Spleen (tissue), 13 donors: ENCODE data around the gene WDR38. TPM values are rescaled to one million over a fixed set of nuclear protein-coding genes. Genes with fewer than 3 reads are reported as not detected.

Experiments
- DNase-seq: peaks from one replicate; pipeline ENCODE4 v3.0.0-alpha.2; 2020
- H3K27ac ChIP-seq, 8 donors: fragments of 200-600 bp; sonication (generic) in 7 of 8; 1 replicate in 4 of 8; 2 replicates in 4 of 8; pipeline versions ENCODE4 v1.5.0 to v1.8.0; 2016 to 2021; ENCODE audit warnings: inconsistent platforms in 4 of 8, mild to moderate bottlenecking in 4 of 8, moderate library complexity in 1 of 8
- H3K27me3 ChIP-seq, 7 donors: fragments of 200-600 bp; sonication (generic) in 6 of 7; replicated peaks in 1 of 7; 1 replicate in 4 of 7; 2 replicates in 3 of 7; pipeline versions ENCODE4 v1.5.0 to v1.8.0; 2016 to 2021; ENCODE audit warnings: inconsistent platforms in 3 of 7, mild to moderate bottlenecking in 1 of 7
- H3K36me3 ChIP-seq, 6 donors: fragments of 200-600 bp; sonication (generic) in 5 of 6; 1 replicate in 4 of 6; 2 replicates in 2 of 6; pipeline versions ENCODE4 v1.5.0 to v1.8.0; 2016 to 2021; ENCODE audit warnings: inconsistent platforms in 2 of 6
- H3K4me1 ChIP-seq, 6 donors: fragments of 200-600 bp; sonication (generic) in 5 of 6; 1 replicate in 3 of 6; 2 replicates in 3 of 6; pipeline versions ENCODE4 v1.5.0 to v1.8.0; 2016 to 2021; ENCODE audit warnings: inconsistent platforms in 3 of 6
- H3K4me3 ChIP-seq, 8 donors: fragments of 200-600 bp; sonication (generic) in 7 of 8; 1 replicate in 4 of 8; 2 replicates in 4 of 8; pipeline versions ENCODE4 v1.5.0 to v1.8.0; 2016 to 2021; ENCODE audit warnings: inconsistent platforms in 4 of 8, mild to moderate bottlenecking in 4 of 8, moderate library complexity in 2 of 8
- H3K9me3 ChIP-seq, 8 donors: fragments of 200-600 bp; sonication (generic) in 7 of 8; 1 replicate in 4 of 8; 2 replicates in 4 of 8; pipeline versions ENCODE4 v1.5.0 to v1.8.0; 2016 to 2021; ENCODE audit warnings: inconsistent platforms in 4 of 8
- CTCF ChIP-seq, 11 experiments: fragments of 200-600 bp in 7 of 11; fragments of 450-650 bp in 4 of 11; sonication (generic) in 4 of 11; IDR thresholded peaks in 8 of 11; conservative IDR thresholded peaks in 3 of 11; 1 replicate in 7 of 11; 2 replicates in 4 of 11; pipeline versions ENCODE4 v1.4.0 to v1.8.0; 2016 to 2021; ENCODE audit warnings: antibody characterized with exemption in 11 of 11, inconsistent platforms in 4 of 11, mild to moderate bottlenecking in 1 of 11
- POLR2A ChIP-seq, 3 donors: fragments of 450-650 bp; IDR thresholded peaks; one replicate each; pipeline ENCODE4 v1.5.1; 2017; ENCODE audit warnings: antibody characterized with exemption in 3 of 3, mild to moderate bottlenecking in 1 of 3
- POLR2AphosphoS5 ChIP-seq, 3 donors: sonication (generic); formaldehyde crosslinking; IDR thresholded peaks; one replicate each; pipeline ENCODE4 v1.5.1; 2017; ENCODE audit warnings: antibody characterized with exemption in 3 of 3
- WGBS, 5 donors: extraction: QIAGEN DNeasy Blood & Tissue Kit in 3 of 5; methylation state at CpG; one replicate each; pipeline versions ENCODE4 v1.1.5 to v1.1.7; 2013 to 2018; 5-methylcytosine and 5-hydroxymethylcytosine counted together
- intact Hi-C: fragments of 100-400 bp; cut with DNase I; formaldehyde crosslinking; loops from one replicate; pipeline ENCODE4 v1.15.0; 2023; ENCODE audit warnings: low total_unique reads
- long read RNA-seq, 2 donors: transcript quantifications; one replicate each; lab custom pipeline, GENCODE V29; 2026
- polyA plus RNA-seq, 3 donors: library from polyadenylated mRNA; stranded (reverse); fragments of 200-250 nt; gene quantifications; one replicate each; pipeline ENCODE4 v1.2.1, GENCODE V29; 2013
- total RNA-seq, 7 donors: library from RNA; depleted of rRNA in 3 of 7; stranded (reverse); fragments of >200 nt in 3 of 7; fragmentation: NEBNext Ultra II Directional in 4 of 7; extraction: Animal tissue kit (Norgen Biotek cat#: 25700) in 4 of 7; gene quantifications; one replicate each; pipeline versions ENCODE4 v1.1.0 to v1.2.1, GENCODE V29; 2016 to 2021
- donor health status: healthy with polysubstance abuse.
- donor health status: DM: no; HTN: no; CAD: no; lungs with moderate emphysema.
- donor health status: DM: no; HTN: no; CAD: no.
- donor health status: Bipolar disorder and iron deficiency.
- donor health status: healthy.
- donor health status: DM: no; HTN: no; CAD: no.
- donor health status: DM: yes; HTN: yes; CAD: no.

Gene WDR38
- total RNA-seq (not detected), polyA plus RNA-seq (not detected)
- long read RNA-seq, donor 1, result 0 reads
- long read RNA-seq, donor 2, result 0 reads

GRCh38 chr9:124852829-124853531 lies at the start of gene WDR38:
Gene WDR38 (plus strand): TSS chr9:124853460. CDS start chr9:124853532, 72 bp downstream.
- H3K27ac ChIP-seq, result peak within 1 kb of the TSS in 6 of 8 donors; percentile 41 to 68 (median 50)
- 2 to 4% (median 3%) methylated on average over 21 to 51 of the region's 51 CpGs for WGBS, 5 donors
- TF ChIP-seq POLR2AphosphoS5 (IDR thresholded peaks at IDR 0.05) (peak in 2 of 3 donors; percentile 62 to 78), POLR2A (IDR thresholded peaks at IDR 0.05) (no peak), CTCF (IDR thresholded peaks at IDR 0.05 in 8 of 11, conservative IDR thresholded peaks at IDR 0.05 in 3 of 11) (peak; percentile 89 to 100 (median 98))

GRCh38 chr9:124803911-124804310 lies 49.3 kb upstream of the WDR38 start:
- TF ChIP-seq POLR2A (IDR thresholded peaks at IDR 0.05) (no peak), POLR2AphosphoS5 (IDR thresholded peaks at IDR 0.05) (no peak), CTCF (IDR thresholded peaks at IDR 0.05 in 8 of 11, conservative IDR thresholded peaks at IDR 0.05 in 3 of 11) (no peak)
- Histone ChIP-seq H3K4me3 (no peak overlapping the region), H3K4me1 (peaks cover 10 to 74% (median 34%) of the 10 kb centered on the region in 6 donors), H3K36me3 (peaks cover 0 to 14% (median 0%) of the 10 kb centered on the region in 6 donors), H3K9me3 (no peaks in the 10 kb centered on the region), H3K27ac (peak overlapping the region in 2 of 8 donors; percentile 8 to 75), H3K27me3 (no peaks in the 10 kb centered on the region)
- intact Hi-C loops, result no loop called here
- no peak for DNase-seq
- WGBS, 5 donors, result 89 to 95% (median 92%) methylated on average over 5 to 8 of the region's 8 CpGs

More at GRCh38 chr9:124852829-124853531, at the start of gene WDR38:
- peaks cover 0 to 21% (median 20%) of the 10 kb centered on the region in 6 donors for H3K36me3 ChIP-seq
- peak within 1 kb of the TSS; percentile 20 to 70 (median 42) for H3K4me3 ChIP-seq
- no peaks in the 10 kb centered on the region for H3K9me3 ChIP-seq
- peaks cover 11 to 30% (median 16%) of the 10 kb centered on the region in 6 donors for H3K4me1 ChIP-seq
- no peaks in the 10 kb centered on the region for H3K27me3 ChIP-seq
- intact Hi-C loops, result loop anchor here (2.0 to 10.0 kb wide), 2 partner anchors 78 to 292 kb away; partner anchors contain the start of gene SCAI
- DNase-seq, result peak; percentile 95

GRCh38 chr9:124805186-124805585 lies 48.1 kb upstream of the WDR38 start:
- 43 to 60% (median 57%) methylated on average over 4 of the region's 4 CpGs for WGBS, 5 donors
- H3K36me3 ChIP-seq, result peaks cover 0 to 16% (median 0%) of the 10 kb centered on the region in 6 donors
- no peaks in the 10 kb centered on the region for H3K27me3 ChIP-seq
- TF ChIP-seq POLR2AphosphoS5 (IDR thresholded peaks at IDR 0.05) (peak in 1 of 3 donors; percentile 44), POLR2A (IDR thresholded peaks at IDR 0.05) (no peak)
- H3K4me3 ChIP-seq, result no peak overlapping the region
- DNase-seq, result no peak
- H3K27ac ChIP-seq, result peak overlapping the region in 4 of 8 donors; percentile 6 to 75 (median 36)
- H3K9me3 ChIP-seq, result no peaks in the 10 kb centered on the region
- intact Hi-C loops, result no loop called here
- H3K4me1 ChIP-seq, result peaks cover 4 to 73% (median 24%) of the 10 kb centered on the region in 6 donors

GRCh38 chr9:124808246-124808956 lies 44.9 kb upstream of the WDR38 start:
- no peak for TF ChIP-seq POLR2AphosphoS5 (IDR thresholded peaks at IDR 0.05)
- TF ChIP-seq CTCF (IDR thresholded peaks at IDR 0.05 in 8 of 11, conservative IDR thresholded peaks at IDR 0.05 in 3 of 11), result no peak
- peaks cover 0 to 34% (median 0%) of the 10 kb centered on the region in 6 donors for H3K36me3 ChIP-seq
- H3K27me3 ChIP-seq, result no peaks in the 10 kb centered on the region
- H3K4me3 ChIP-seq, result no peak overlapping the region
- intact Hi-C loops, result no loop called here
- WGBS, 5 donors, result 86 to 94% (median 90%) methylated on average over 12 of the region's 12 CpGs
- no peaks in the 10 kb centered on the region for H3K9me3 ChIP-seq
- H3K27ac ChIP-seq, result peak overlapping the region in 5 of 8 donors; percentile 44 to 68 (median 57)
- H3K4me1 ChIP-seq, result peaks cover 0 to 61% (median 8%) of the 10 kb centered on the region in 6 donors
- DNase-seq, result no peak
